Measurements from ENCODE around the gene HDAC4.

GRCh38 chr2:239025096-239025801, 375.6 kb downstream of the HDAC4 start:
- no peak for TF ChIP-seq CTCF (IDR thresholded peaks at IDR 0.05)
- no peak for TF ChIP-seq EZH2 (IDR thresholded peaks at IDR 0.05; ENCODE audit: borderline replicate concordance, insufficient read depth, low read depth, low read length, poor library complexity, severe bottlenecking)
